SK-N-SH (cell line): ENCODE measurements around the gene ENTREP3. TPM values are rescaled to one million over a fixed set of nuclear protein-coding genes. Genes with fewer than 3 reads are reported as not detected.
A peak's percentile ranks its signal among the peaks of the same experiment; 100 is the strongest.

Experiments
- CTCF ChIA-PET: fragments of 300-600, 350-600 bp; formaldehyde crosslinking; extraction: SDS; loops from one replicate; lab custom pipeline; 2021; lab: Yijun Ruan, JAX
- POLR2A ChIA-PET: fragments of 350-600 bp; sonication (Branson Sonifier 250); formaldehyde crosslinking; extraction: SDS; loops from one replicate; lab custom pipeline; 2020; ENCODE audit warnings: antibody characterized with exemption, inconsistent platforms; lab: Yijun Ruan, JAX
- DNase-seq: peaks from one replicate; pipeline ENCODE4 v3.0.0; 2012
- H2AFZ ChIP-seq: fragments of 200-600 bp; sonication (generic); 2 replicates; pipeline ENCODE4 v1.8.1; 2016; ENCODE audit warnings: antibody characterized with exemption, mild to moderate bottlenecking, low read depth
- H3F3A ChIP-seq: fragments of 200-600 bp; sonication (generic); replicated peaks from 2 replicates; pipeline ENCODE3; 2016; ENCODE audit warnings: antibody characterized with exemption, mild to moderate bottlenecking; ENCODE audit not compliant: insufficient read depth
- H3K27ac ChIP-seq, 2 experiments: fragments of 200-500 bp in 1 of 2; fragments of 200-600 bp in 1 of 2; sonication (Bioruptor generic) in 1 of 2; sonication (generic), shearing (Covaris generic) in 1 of 2; 2 replicates each; pipeline versions ENCODE4 v1.5.1 to v1.6.1; 2014 to 2016; ENCODE audit warnings: low read depth in 2 of 2, inconsistent platforms in 1 of 2, low read length in 1 of 2, mild to moderate bottlenecking in 1 of 2, mixed read lengths in 1 of 2
- H3K27me3 ChIP-seq: fragments of 200-600 bp; sonication (generic), shearing (Covaris generic); 2 replicates; pipeline ENCODE4 v1.6.1; 2016; ENCODE audit warnings: mixed run types; ENCODE audit not compliant: insufficient read depth
- H3K36me3 ChIP-seq, 2 experiments: fragments of 200-500 bp in 1 of 2; fragments of 200-600 bp in 1 of 2; sonication (Bioruptor generic) in 1 of 2; sonication (generic) in 1 of 2; replicated peaks in 1 of 2; 2 replicates each; pipeline versions ENCODE3 to v1.5.1; 2014 to 2016; ENCODE audit warnings: low read length in 1 of 2, mild to moderate bottlenecking in 1 of 2; ENCODE audit not compliant: insufficient read depth in 2 of 2, control insufficient read depth in 1 of 2
- H3K4me1 ChIP-seq, 2 experiments: fragments of 200-500 bp in 1 of 2; fragments of 200-600 bp in 1 of 2; sonication (Bioruptor generic) in 1 of 2; sonication (generic), shearing (Covaris generic) in 1 of 2; 2 replicates each; pipeline versions ENCODE4 v1.5.1 to v1.6.1; 2014 to 2016; ENCODE audit warnings: low read depth in 1 of 2, low read length in 1 of 2, mixed run types in 1 of 2; ENCODE audit not compliant: insufficient read depth in 2 of 2, control insufficient read depth in 1 of 2
- H3K4me2 ChIP-seq: fragments of 200-600 bp; sonication (generic), shearing (Covaris generic); 2 replicates; pipeline ENCODE4 v1.6.1; 2017; ENCODE audit warnings: mixed run types
- H3K4me3 ChIP-seq, 2 experiments: fragments of 200-500 bp in 1 of 2; fragments of 200-600 bp in 1 of 2; sonication (Bioruptor generic) in 1 of 2; sonication (generic), shearing (Covaris generic) in 1 of 2; 2 replicates each; pipeline versions ENCODE4 v1.5.1 to v1.8.1; 2014 to 2016; ENCODE audit warnings: low read depth in 2 of 2, inconsistent platforms in 1 of 2, low read length in 1 of 2, mild to moderate bottlenecking in 1 of 2, mixed read lengths in 1 of 2, moderate library complexity in 1 of 2
- H3K79me2 ChIP-seq: fragments of 200-600 bp; sonication (generic); 2 replicates; pipeline ENCODE4 v1.8.1; 2017; ENCODE audit warnings: mild to moderate bottlenecking; ENCODE audit not compliant: insufficient read depth
- H3K9ac ChIP-seq: fragments of 200-600 bp; sonication (generic); 2 replicates; pipeline ENCODE4 v1.6.1; 2017; ENCODE audit warnings: mixed run types
- H3K9me2 ChIP-seq: fragments of 200-600 bp; sonication (generic); 2 replicates; pipeline ENCODE4 v1.6.1; 2017; ENCODE audit warnings: mixed run types
- H3K9me3 ChIP-seq: fragments of 200-600 bp; sonication (generic); 2 replicates; pipeline ENCODE4 v1.6.1; 2017; ENCODE audit warnings: mixed run types, mild to moderate bottlenecking, moderate library complexity
- H4K20me1 ChIP-seq: fragments of 200-600 bp; sonication (generic); 2 replicates; pipeline ENCODE4 v1.6.1; 2017; ENCODE audit warnings: mild to moderate bottlenecking, mixed run types; ENCODE audit not compliant: insufficient read depth
- CTCF ChIP-seq: fragments of 200-600 bp; sonication (generic); IDR thresholded peaks from 2 replicates; pipeline ENCODE4 v1.6.1; 2017; ENCODE audit warnings: antibody characterized with exemption, mild to moderate bottlenecking, moderate library complexity
- FOSL2 ChIP-seq: IDR thresholded peaks from 2 replicates; pipeline ENCODE4 v1.4.0; 2012; ENCODE audit warnings: low read depth, mild to moderate bottlenecking, moderate library complexity, borderline replicate concordance
- MXI1 ChIP-seq: IDR thresholded peaks from 2 replicates; pipeline ENCODE4 v1.6.1; 2012; ENCODE audit warnings: mild to moderate bottlenecking, low read depth, low read length, improper control_type of control experiment
- PBX3 ChIP-seq: IDR thresholded peaks from 2 replicates; pipeline ENCODE4; 2012
- POLR2AphosphoS5 ChIP-seq: IDR thresholded peaks from 2 replicates; pipeline ENCODE4 v1.6.1; 2012; ENCODE audit warnings: low read depth, low read length
- RAD21 ChIP-seq: IDR thresholded peaks from 2 replicates; pipeline ENCODE4 v1.6.1; 2012; ENCODE audit warnings: mild to moderate bottlenecking, low read length
- REST ChIP-seq: IDR thresholded peaks from 2 replicates; pipeline ENCODE4 v1.6.1; 2012; ENCODE audit warnings: mild to moderate bottlenecking, low read depth, low read length, moderate library complexity
- RFX5 ChIP-seq: IDR thresholded peaks from 2 replicates; pipeline ENCODE4 v1.6.1; 2012; ENCODE audit warnings: mild to moderate bottlenecking, improper control_type of control experiment, low read length
- RXRA ChIP-seq: IDR thresholded peaks from 2 replicates; pipeline ENCODE4 v1.4.0; 2012; ENCODE audit warnings: low read depth, mild to moderate bottlenecking, borderline replicate concordance
- SIN3A ChIP-seq: IDR thresholded peaks from 2 replicates; pipeline ENCODE4 v1.6.1; 2012; ENCODE audit warnings: low read depth, mild to moderate bottlenecking, low read length, moderate library complexity, borderline replicate concordance
- SMC3 ChIP-seq: IDR thresholded peaks from 2 replicates; pipeline ENCODE4 v1.6.1; 2012; ENCODE audit warnings: low read depth, low read length, improper control_type of control experiment
- TAF1 ChIP-seq: IDR thresholded peaks from 2 replicates; pipeline ENCODE4 v1.6.1; 2012; ENCODE audit warnings: low read depth, mild to moderate bottlenecking, low read length, moderate library complexity, borderline replicate concordance
- WGBS: methylation state at CpG from one replicate; pipeline ENCODE4 v1.1.6; 2017; ENCODE audit warnings: low lambda C conversion rate; 5-methylcytosine and 5-hydroxymethylcytosine counted together
- polyA plus RNA-seq, 3 experiments: library from polyadenylated mRNA; depleted of rRNA; stranded (reverse); fragments of >200 nt; gene quantifications; 2 replicates each; pipeline ENCODE4 v1.2.3, GENCODE V29; 2012

Gene ENTREP3
- polyA plus RNA-seq, 1 of the 3 experiments (the other 2 are of a cell fraction) = 30.6 TPM

GRCh38 chr1:155206891-155207805 lies 48.1 kb downstream of the ENTREP3 start:
- Histone ChIP-seq H2AFZ (peak overlapping the region; percentile 52; the same call in 1 of the 2 replicates), H3F3A (peaks cover 27% of the 10 kb centered on the region), H3K27me3 (no peaks in the 10 kb centered on the region), H3K9me3 (no peaks in the 10 kb centered on the region)
- TF ChIP-seq SIN3A (peak; percentile 59; the same call in 1 of the 2 replicates), REST (no peak), RAD21 (peak; percentile 72), SMC3 (peak; percentile 89), RXRA (no peak), CTCF (peak; percentile 88), RFX5 (no peak), MXI1 (peak; percentile 44; the same call in 1 of the 2 replicates), PBX3 (no peak), TAF1 (no peak), POLR2AphosphoS5 (0 out of 2 replicates have a peak, but pooled peaks have one; percentile 14), FOSL2 (no peak)
- TF ChIP-seq, all 33 proteins: peak for 6
- Histone ChIP-seq H3K79me2 (peaks cover 29% of the 10 kb centered on the region), H3K4me3 (peak overlapping the region; percentile 65 to 98), H3K9me2 (no peaks in the 10 kb centered on the region), H3K27ac (peak overlapping the region; percentile 93 to 98), H3K36me3 (peaks cover 9 to 28% of the 10 kb centered on the region in 2 experiments), H3K4me1 (peaks cover 0 to 29% of the 10 kb centered on the region in 2 experiments; a peak in 3 of 4 replicates), H3K4me2 (peak overlapping the region; percentile 99), H3K9ac (peak overlapping the region; percentile 100), H4K20me1 (no peaks in the 10 kb centered on the region)
- ChIA-PET CTCF (interaction anchor here (0.5 to 5.1 kb wide), 31 partner anchors 9 to 698 kb away, joined by 3 to 80 read pairs (median 5); partner anchors contain the start of genes ASH1L, ENTREP3, HCN3 and KRTCAP2), POLR2A (interaction anchor here (0.6 to 3.4 kb wide), 6 partner anchors 11 to 66 kb away, joined by 3 to 25 read pairs (median 6); partner anchors contain the start of genes CLK2 and ENTREP3)
- 7% methylated on average over 11 of the region's 13 CpGs for WGBS
- peak; percentile 83 for DNase-seq
